Endothelial cell of umbilical vein (primary cell): ENCODE data around the gene ITIH3. TPM values are rescaled to one million over a fixed set of nuclear protein-coding genes. Genes with fewer than 3 reads are reported as not detected.

Experiments used
- BruUV-seq: library from RNA; stranded (reverse); fragments of 400-500 nt; replicated peaks from 2 replicates; lab custom pipeline; 2021; lab: Mats Ljungman, UMichigan
- CTCF ChIA-PET: fragments of 300-600, 350-600 bp; sonication (Branson Sonifier 250); formaldehyde crosslinking; loops from one replicate; lab custom pipeline; 2021; ENCODE audit warnings: antibody characterized with exemption, inconsistent platforms; lab: Charles Lee
- POLR2A ChIA-PET: fragments of 300-600, 350-600 bp; sonication (Branson Sonifier 250); formaldehyde crosslinking; loops from one replicate; lab custom pipeline; 2021; ENCODE audit warnings: antibody characterized with exemption, inconsistent platforms; lab: Charles Lee
- DNase-seq: peaks from one replicate; pipeline ENCODE4 v3.0.0-alpha.2; 2011; ENCODE audit warnings: low read depth, low spot score
- FAIRE-seq: peaks from 2 replicates; lab custom pipeline; 2011; peaks lifted over from hg19 to GRCh38; lab: Jason Lieb, UNC
- H2AFZ ChIP-seq: 2 replicates; pipeline ENCODE4 v1.6.0; 2012; ENCODE audit warnings: low read depth, low read length, control low read depth, inconsistent platforms
- H3K27ac ChIP-seq: 2 replicates; pipeline ENCODE4 v1.5.1; 2011; ENCODE audit warnings: low read depth, mild to moderate bottlenecking, control low read depth, low read length, moderate library complexity; ENCODE audit not compliant: insufficient read depth
- H3K27me3 ChIP-seq, 2 experiments: 2 replicates each; pipeline versions ENCODE4 v1.6.0 to v1.6.1; 2011; ENCODE audit warnings: low read length in 2 of 2, mixed read lengths in 1 of 2; ENCODE audit not compliant: control insufficient read depth in 2 of 2, insufficient read depth in 2 of 2
- H3K36me3 ChIP-seq, 2 experiments: 2 replicates in 1 of 2; 3 replicates in 1 of 2; pipeline ENCODE4 v1.5.1; 2011; ENCODE audit warnings: low read length in 2 of 2, mild to moderate bottlenecking in 1 of 2, moderate library complexity in 1 of 2; ENCODE audit not compliant: control insufficient read depth in 2 of 2, insufficient read depth in 2 of 2; ENCODE audit errors: extremely low read depth in 1 of 2
- H3K4me1 ChIP-seq: 3 replicates; pipeline ENCODE4 v1.5.1; 2011; ENCODE audit warnings: mild to moderate bottlenecking, low read length; ENCODE audit not compliant: control insufficient read depth, insufficient read depth; ENCODE audit errors: extremely low read depth
- H3K4me2 ChIP-seq: 2 replicates; pipeline ENCODE4 v1.6.1; 2011; ENCODE audit warnings: low read length, control low read depth, mixed read lengths; ENCODE audit not compliant: insufficient read depth
- H3K4me3 ChIP-seq, 3 experiments: fragments of 200-600 bp in 1 of 3; sonication (generic), shearing (Covaris generic) in 1 of 3; replicated peaks in 1 of 3; 2 replicates each; pipeline ENCODE4 v1.5.1; 2011 to 2016; ENCODE audit warnings: control low read depth in 3 of 3, low read length in 3 of 3, mild to moderate bottlenecking in 2 of 3, inconsistent platforms in 1 of 3, low read depth in 1 of 3, moderate library complexity in 1 of 3; ENCODE audit not compliant: insufficient read depth in 1 of 3
- H3K79me2 ChIP-seq: 2 replicates; pipeline ENCODE4 v1.6.0; 2012; ENCODE audit warnings: low read length, inconsistent platforms; ENCODE audit not compliant: control insufficient read depth, insufficient read depth
- H3K9ac ChIP-seq: replicated peaks from 2 replicates; pipeline ENCODE3; 2011; ENCODE audit warnings: low read length, control low read depth; ENCODE audit not compliant: insufficient read depth; ENCODE audit errors: extremely low read depth
- H3K9me1 ChIP-seq: replicated peaks from 3 replicates; pipeline ENCODE4 v1.6.0; 2011; ENCODE audit warnings: mild to moderate bottlenecking, low read length; ENCODE audit not compliant: control insufficient read depth, insufficient read depth; ENCODE audit errors: extremely low read depth
- H3K9me3 ChIP-seq: replicated peaks from 2 replicates; pipeline ENCODE4 v1.5.1; 2012; ENCODE audit warnings: low read length, inconsistent platforms; ENCODE audit not compliant: control insufficient read depth, insufficient read depth
- H4K20me1 ChIP-seq: replicated peaks from 2 replicates; pipeline ENCODE3; 2011; ENCODE audit warnings: mild to moderate bottlenecking, low read length; ENCODE audit not compliant: control insufficient read depth, insufficient read depth; ENCODE audit errors: extremely low read depth
- FOS ChIP-seq: IDR thresholded peaks from 2 replicates; pipeline ENCODE4 v1.6.1; 2011; ENCODE audit warnings: mild to moderate bottlenecking, low read length, moderate library complexity, borderline replicate concordance; ENCODE audit not compliant: insufficient read depth
- GATA2 ChIP-seq: IDR thresholded peaks from 2 replicates; pipeline ENCODE4 v1.7.0; 2011; ENCODE audit warnings: low read depth, mild to moderate bottlenecking, moderate library complexity, mixed read lengths, low read length; ENCODE audit not compliant: insufficient read length, insufficient read depth
- JUN ChIP-seq: IDR thresholded peaks from 2 replicates; pipeline ENCODE4 v1.6.1; 2011; ENCODE audit warnings: borderline replicate concordance, low read depth; ENCODE audit not compliant: insufficient read length, insufficient read depth
- MYC ChIP-seq: IDR thresholded peaks from one replicate; pipeline ENCODE4 v1.6.1; 2011; ENCODE audit warnings: mild to moderate bottlenecking, low read depth, low read length
- POLR2A ChIP-seq: IDR thresholded peaks from 2 replicates; pipeline ENCODE4 v1.6.1; 2012; ENCODE audit warnings: low read depth, mild to moderate bottlenecking, control low read depth, low read length
- POLR2AphosphoS5 ChIP-seq: IDR thresholded peaks from 2 replicates; pipeline ENCODE4 v1.6.1; 2012; ENCODE audit warnings: low read depth, mild to moderate bottlenecking, control low read depth, low read length, moderate library complexity; ENCODE audit not compliant: insufficient read depth
- dilution Hi-C: fragments of 300-500 bp; cut with MboI; formaldehyde crosslinking; loops from one replicate; pipeline ENCODE4 v1.15.0; 2019; ENCODE audit warnings: low sequenced_read_pairs; ENCODE audit not compliant: extremely low pct_ligation_motif_present
- intact Hi-C: fragments of 100-400 bp; cut with micrococcal nuclease; formaldehyde crosslinking; loops from one replicate; pipeline ENCODE4 v1.10.0; 2022
- polyA plus RNA-seq, 4 experiments: library from polyadenylated mRNA; depleted of rRNA in 3 of 4; stranded (reverse) in 3 of 4; unstranded in 1 of 4; fragments of >200 nt; gene quantifications; 2 replicates each; pipeline versions ENCODE4 v1.2.1 to v1.2.3, GENCODE V29; 2011 to 2012; ENCODE audit warnings: missing spikeins in 1 of 4
- total RNA-seq: library from RNA; stranded (reverse); gene quantifications from 2 replicates; pipeline ENCODE4 v1.2.3, GENCODE V29; 2021
- TF ChIP-seq, protein P1 (sequence below), 2 donors: IDR thresholded peaks; 1 replicate in 1 of 2; 2 replicates in 1 of 2; pipeline ENCODE4 v1.5.1; 2011; ENCODE audit warnings: low read length in 2 of 2, mild to moderate bottlenecking in 2 of 2, moderate library complexity in 2 of 2, control low read depth in 1 of 2, inconsistent platforms in 1 of 2, low read depth in 1 of 2; ENCODE audit not compliant: insufficient read depth in 1 of 2; ENCODE audit errors: extremely low read depth in 1 of 2

The ITIH3 gene
- total and polyA plus RNA-seq, 2 donors (not counting 3 experiments of a cell fraction or from before 2014, with no cell fraction given), result not detected

DNA sequence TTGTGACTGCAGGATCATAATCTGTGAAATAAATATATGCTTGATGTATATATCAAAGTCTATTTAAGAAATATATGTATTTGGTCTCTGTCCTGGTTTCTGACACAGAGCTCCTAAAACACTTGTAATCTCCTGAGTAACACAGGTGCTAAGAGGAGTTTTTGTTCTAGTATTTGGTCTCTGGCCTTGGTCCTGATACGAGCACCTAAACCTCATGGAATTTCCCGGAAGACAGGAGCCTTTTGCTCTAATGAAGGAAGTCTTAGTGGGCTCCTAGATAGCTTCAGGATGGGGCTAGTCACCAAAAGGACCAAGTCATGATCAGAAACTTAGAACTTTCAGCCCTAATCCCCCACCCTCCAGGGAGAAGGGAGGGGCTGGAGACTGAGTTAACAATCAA lies 59.4 kb downstream of the ITIH3 start:
- Histone ChIP-seq H4K20me1 (no peaks in the 10 kb centered on the region), H3K36me3 (peaks cover 0 to 5% of the 10 kb centered on the region in 2 experiments), H3K9me1 (no peaks in the 10 kb centered on the region), H3K27ac (no peak overlapping the region), H3K4me2 (no peak overlapping the region), H3K9ac (no peak overlapping the region), H3K4me1 (no peaks in the 10 kb centered on the region), H2AFZ (no peak overlapping the region), H3K9me3 (no peaks in the 10 kb centered on the region), H3K4me3 (no peak overlapping the region), H3K79me2 (no peaks in the 10 kb centered on the region), H3K27me3 (no peaks in the 10 kb centered on the region)
- TF ChIP-seq JUN, result no peak
- no peak for TF ChIP-seq MYC
- TF ChIP-seq, protein P1, sequence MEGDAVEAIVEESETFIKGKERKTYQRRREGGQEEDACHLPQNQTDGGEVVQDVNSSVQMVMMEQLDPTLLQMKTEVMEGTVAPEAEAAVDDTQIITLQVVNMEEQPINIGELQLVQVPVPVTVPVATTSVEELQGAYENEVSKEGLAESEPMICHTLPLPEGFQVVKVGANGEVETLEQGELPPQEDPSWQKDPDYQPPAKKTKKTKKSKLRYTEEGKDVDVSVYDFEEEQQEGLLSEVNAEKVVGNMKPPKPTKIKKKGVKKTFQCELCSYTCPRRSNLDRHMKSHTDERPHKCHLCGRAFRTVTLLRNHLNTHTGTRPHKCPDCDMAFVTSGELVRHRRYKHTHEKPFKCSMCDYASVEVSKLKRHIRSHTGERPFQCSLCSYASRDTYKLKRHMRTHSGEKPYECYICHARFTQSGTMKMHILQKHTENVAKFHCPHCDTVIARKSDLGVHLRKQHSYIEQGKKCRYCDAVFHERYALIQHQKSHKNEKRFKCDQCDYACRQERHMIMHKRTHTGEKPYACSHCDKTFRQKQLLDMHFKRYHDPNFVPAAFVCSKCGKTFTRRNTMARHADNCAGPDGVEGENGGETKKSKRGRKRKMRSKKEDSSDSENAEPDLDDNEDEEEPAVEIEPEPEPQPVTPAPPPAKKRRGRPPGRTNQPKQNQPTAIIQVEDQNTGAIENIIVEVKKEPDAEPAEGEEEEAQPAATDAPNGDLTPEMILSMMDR (IDR thresholded peaks at IDR 0.05; ENCODE audit: extremely low read depth in 1 of 2, insufficient read depth in 1 of 2, low read depth in 1 of 2, low read length in 2 of 2), result no peak
- no peak for TF ChIP-seq FOS
- TF ChIP-seq GATA2, result no peak
- no peak for TF ChIP-seq POLR2AphosphoS5
- no peak for TF ChIP-seq POLR2A
- ChIA-PET CTCF (interaction anchor here (1.6 to 2.1 kb wide), 3 partner anchors 9 to 222 kb away, joined by 3 to 11 read pairs (median 4); no protein-coding TSS in a partner anchor), POLR2A (no interaction called here)
- BruUV-seq, result no TSS peak
- dilution Hi-C loops (no loop called here), intact Hi-C loops (no loop called here)
- DNase-seq (no peak), FAIRE-seq (no peak)
